HUDEP-2 (cell line): ENCODE results near the gene SS18L1.

Experiments used
- DNase-seq, 76 experiments: peaks; one replicate each; lab custom pipeline; 2025; ENCODE audit not compliant: unreplicated experiment in 76 of 76; lab: John Stamatoyannopoulos, UW

SS18L1 gene

DNA sequence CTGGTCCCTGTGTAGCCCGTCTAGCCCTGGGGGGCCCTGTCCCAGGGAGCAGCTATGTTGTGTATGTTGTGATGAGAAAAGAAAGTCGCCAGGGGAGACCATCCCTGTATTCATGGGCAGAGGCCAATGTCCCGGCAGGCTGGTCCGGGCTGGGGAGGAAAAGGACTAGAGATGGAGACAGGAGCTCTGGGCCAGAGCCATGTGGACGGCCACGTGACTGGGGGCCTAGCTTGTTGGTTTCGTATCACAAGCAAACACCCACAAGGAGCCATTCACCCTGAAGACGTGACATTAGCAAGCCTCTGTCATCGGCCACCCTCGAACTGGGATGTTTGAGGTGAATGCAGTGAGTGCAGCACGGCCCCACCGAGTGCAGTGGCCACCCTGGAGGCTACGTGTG is 79.4 kb downstream of the SS18L1 start:
- DNase-seq, result no peak

GRCh38 chr20:62223571-62223970 is 80.0 kb downstream of the SS18L1 start:
- DNase-seq, result no peak

DNA sequence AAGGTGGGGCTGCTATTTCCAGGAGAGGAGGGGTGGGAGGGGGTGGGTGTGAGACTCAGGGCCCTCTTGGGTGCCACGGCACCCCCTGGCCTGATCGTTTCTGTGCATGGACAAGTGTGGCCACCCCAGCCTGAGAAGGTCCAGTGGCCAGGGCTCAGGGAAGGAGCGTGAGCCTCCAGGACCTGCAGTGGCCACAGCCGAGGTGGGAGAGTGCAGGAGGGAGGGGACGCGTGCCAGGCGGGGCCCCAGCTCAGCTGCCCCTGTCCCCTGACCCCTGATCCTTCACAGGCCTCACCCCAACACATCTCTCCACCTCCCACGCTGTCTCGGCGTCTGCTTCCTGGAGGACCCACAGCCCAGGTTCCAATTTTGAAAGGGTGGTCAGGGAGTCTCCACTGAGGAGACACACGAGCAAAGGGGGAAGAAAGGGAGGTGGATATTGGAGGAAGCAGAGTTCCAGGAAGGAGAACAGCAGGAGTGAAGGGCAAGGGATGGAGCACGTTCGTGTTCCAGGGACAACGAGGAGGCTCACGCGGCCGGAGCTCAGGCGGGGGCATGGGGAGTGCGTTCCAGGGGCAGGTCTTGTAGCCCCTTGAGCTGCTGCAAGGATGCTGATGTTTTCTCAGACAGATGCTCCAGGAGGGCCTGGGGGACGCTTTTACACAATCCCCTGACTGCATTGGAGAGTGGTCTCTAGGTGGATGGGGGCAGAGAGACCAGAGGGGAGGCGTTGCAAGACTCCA is 80.7 kb downstream of the SS18L1 start:
- DNase-seq, result no peak

DNA sequence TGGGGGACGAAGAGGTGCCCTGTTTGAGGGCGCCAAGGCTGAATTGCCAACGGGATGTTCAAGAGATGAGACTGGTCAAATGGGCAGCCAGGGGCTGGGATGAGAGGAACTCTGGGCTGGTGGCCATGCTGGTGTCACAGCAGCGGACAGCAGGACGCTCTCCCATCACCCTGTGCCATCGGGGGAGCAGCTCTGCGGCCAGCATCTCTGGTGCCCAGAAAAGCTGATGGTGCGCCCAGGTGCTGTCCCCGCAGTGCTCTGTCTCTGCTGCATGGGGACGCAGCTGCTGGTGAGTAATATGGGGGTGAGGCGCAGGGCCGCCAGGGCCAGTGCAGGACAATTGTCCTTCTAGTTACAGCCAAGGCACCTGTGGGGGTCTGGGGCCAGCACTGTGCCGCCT is 81.5 kb downstream of the SS18L1 start:
- no peak for DNase-seq

DNA sequence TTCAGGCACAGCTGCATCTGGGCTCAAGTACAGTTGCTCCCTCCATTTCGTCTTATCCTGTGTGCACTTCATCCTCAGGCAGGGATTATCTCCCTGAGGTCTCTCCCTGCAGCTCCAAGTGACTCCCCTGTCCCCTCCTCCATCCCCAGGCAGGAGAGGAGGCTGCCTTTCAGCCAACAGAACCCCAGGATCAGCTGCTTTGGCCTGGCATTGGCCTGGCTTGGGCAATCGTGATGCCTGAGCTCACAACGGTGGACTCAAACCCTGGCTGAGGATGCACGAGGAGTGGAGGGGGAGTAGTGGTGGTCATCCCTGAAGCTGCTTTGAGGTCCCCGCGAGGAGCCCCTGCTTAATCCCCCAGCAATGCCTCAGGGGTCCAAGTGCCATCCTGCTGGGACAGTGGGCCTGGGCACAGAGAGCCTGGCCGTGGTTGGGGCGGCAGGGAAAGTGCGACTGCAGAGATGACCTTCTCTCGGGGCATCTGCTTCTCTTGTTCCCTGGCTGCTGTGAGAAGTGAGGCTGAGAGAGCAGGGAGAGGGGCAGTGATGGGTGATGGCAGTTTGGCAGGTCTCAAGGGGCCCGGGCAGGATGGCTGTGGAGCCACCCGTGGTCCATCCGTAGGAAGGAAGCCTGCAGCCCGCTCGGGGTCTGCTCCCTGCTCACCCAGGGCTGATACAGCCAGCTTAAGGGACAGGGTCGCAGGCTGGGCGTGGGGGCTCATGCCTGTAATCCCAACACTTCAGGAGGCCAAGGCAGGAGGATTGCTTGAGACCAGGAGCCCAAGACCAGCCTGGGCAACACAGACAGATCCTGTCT is 82.5 kb downstream of the SS18L1 start:
- no peak for DNase-seq

GRCh38 chr20:62226707-62227590 is 83.4 kb downstream of the SS18L1 start:
- DNase-seq, result no peak

GRCh38 chr20:62227591-62227976 is 84.0 kb downstream of the SS18L1 start:
- no peak for DNase-seq

- peak in 6 of 76 experiments; percentile 13 to 29 (median 26) for DNase-seq
Measured at GRCh38 chr20:62227977-62228958, 84.7 kb downstream of the SS18L1 start.

DNA sequence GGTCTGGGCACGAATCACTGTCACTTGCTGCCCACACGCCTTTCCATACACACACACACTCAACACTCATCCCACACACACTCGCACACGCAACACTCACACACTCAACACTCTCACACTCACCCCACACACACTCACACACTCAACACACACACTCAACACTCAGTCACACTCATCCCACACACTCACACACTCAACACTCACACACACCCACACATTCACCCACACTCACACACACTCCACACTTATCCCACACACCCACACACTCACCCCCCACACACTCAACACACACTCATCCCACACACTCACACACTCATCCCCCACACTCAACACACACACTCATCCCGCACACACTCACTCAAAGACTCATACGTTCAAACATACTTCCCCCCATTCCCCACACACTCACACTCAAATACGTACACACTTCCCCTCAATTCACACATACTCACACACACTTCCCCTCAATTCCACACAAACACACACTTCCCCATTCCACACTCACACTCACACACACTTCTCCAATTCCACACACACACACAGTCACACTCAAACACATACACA is 85.5 kb downstream of the SS18L1 start:
- DNase-seq, result no peak

DNA sequence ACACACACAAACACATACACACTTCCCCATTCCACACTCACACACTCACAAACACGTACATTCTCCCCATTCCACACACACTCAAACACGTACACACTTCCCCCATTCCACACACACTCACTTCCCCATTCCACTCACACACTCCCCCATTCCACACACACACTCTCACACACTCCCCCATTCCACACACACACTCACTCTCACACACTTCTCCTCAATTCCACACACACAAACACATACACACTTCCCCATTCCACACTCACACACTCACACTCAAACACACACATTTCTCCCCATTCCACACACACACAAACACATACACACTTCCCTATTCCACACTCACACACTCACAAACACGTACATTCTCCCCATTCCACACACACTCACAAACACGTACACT is 86.1 kb downstream of the SS18L1 start:
- DNase-seq, result no peak

DNA sequence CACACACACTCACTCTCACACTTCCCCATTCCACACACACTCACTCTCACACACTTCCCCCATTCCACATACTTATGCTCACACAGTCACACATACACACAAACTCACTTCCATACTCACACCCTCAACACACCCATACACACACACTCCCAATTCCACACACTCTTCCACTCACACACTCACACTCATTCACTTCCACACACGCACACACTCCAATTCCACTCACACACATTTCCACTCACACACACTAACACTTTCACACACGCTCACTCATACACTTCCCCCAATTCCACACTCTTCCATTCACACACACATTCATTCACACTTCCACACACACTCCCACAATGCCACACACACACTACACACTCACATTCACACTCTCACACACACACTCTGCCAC is 86.7 kb downstream of the SS18L1 start:
- no peak for DNase-seq

DNA sequence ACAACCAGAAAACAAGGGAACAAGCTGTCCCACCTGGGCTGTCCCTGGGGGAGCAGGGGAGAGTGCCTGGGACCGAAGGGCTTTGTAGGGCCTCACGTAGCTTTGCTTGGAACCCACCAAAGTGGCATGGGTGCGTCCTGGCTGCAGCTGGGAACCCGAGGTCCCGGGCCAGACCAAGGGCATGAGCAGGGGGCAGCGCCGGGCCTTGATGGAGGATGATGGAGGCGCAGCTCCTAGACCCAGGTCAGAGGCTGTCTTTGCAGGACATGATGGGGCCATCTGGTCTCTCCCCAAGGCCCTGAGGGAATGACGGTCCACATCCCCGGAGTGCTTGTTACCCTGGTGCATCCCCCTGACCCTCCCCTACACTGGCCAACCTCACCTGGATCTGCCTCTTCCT is 87.1 kb downstream of the SS18L1 start:
- DNase-seq, result no peak

DNA sequence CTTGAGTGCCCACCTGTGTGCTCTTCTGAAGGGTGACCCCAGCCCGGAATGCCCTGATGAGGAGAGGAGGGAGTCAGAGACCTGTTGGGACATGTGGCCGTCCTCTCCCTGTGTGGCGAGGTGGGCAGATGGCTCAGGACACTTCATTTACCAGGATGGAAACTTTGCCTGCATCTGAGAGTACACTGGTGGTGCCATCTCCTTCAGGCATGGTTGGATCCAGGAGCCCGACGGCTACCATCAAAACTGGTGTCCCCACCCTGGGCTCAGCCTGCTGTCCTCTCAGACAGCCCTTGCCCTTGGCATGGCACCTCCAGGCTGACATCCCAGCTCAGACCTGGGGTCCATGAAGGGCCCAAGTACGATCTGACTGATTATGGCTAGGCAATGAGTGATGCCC is 87.7 kb downstream of the SS18L1 start:
- no peak for DNase-seq
